ENCODE data around the gene AKNA.

DNA sequence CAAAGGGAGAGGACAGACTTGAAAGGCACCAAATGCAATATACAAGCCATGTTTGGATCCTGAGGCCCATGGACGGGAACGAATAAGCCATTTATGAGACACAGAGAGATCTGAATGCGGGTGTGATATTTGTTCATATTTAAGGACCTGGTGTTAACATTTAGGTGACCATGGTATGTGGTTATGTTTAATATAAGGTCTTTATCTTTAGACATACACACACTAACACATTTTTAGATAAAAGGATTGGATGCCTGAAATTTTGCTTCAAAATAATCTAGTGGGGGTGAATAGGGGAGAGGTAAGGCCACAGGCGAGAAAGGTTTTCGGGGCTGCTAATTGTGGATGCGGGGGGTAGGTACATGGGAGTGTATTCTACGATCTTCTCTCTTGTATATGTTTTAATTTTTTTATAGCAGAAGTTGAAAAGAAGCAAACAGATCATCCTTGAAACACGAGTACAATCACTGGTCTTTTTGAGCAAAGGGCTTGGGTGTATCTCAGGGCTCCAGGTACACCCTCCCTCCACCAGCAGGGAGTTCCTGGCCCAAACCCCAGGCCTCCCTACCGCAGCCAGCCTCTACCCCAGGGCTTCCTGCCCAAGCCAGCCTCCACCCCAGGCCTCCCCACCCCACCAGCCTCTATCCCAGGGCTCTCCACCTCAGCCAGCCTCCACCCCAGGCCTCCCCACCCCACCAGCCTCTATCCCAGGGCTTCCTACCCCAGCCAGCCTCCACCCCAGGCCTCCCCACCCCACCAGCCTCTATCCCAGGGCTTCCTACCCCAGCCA is 12.2 kb downstream of the AKNA start:
- TF ChIP-seq, protein P1, sequence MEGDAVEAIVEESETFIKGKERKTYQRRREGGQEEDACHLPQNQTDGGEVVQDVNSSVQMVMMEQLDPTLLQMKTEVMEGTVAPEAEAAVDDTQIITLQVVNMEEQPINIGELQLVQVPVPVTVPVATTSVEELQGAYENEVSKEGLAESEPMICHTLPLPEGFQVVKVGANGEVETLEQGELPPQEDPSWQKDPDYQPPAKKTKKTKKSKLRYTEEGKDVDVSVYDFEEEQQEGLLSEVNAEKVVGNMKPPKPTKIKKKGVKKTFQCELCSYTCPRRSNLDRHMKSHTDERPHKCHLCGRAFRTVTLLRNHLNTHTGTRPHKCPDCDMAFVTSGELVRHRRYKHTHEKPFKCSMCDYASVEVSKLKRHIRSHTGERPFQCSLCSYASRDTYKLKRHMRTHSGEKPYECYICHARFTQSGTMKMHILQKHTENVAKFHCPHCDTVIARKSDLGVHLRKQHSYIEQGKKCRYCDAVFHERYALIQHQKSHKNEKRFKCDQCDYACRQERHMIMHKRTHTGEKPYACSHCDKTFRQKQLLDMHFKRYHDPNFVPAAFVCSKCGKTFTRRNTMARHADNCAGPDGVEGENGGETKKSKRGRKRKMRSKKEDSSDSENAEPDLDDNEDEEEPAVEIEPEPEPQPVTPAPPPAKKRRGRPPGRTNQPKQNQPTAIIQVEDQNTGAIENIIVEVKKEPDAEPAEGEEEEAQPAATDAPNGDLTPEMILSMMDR (IDR thresholded peaks at IDR 0.05): no peak
- TF ChIP-seq EZH2phosphoT487 (IDR thresholded peaks at IDR 0.05): no peak
